Retinal pigment epithelial cell (primary cell): ENCODE results near the gene LRCH1.

ENCODE experiments used
- DNase-seq: peaks from one replicate; pipeline ENCODE4 v3.0.0-alpha.2; 2010; ENCODE audit warnings: low read depth
- H3K4me3 ChIP-seq: 2 replicates; pipeline ENCODE4 v1.5.1; 2011; ENCODE audit warnings: mild to moderate bottlenecking, low read length, control low read depth, moderate library complexity
- CTCF ChIP-seq: conservative IDR thresholded peaks from 2 replicates; pipeline ENCODE4 v1.5.1; 2011; ENCODE audit warnings: low read depth, low read length, control low read depth, inconsistent platforms

The LRCH1 gene

GRCh38 chr13:46576762-46577161 lies 23.8 kb downstream of the LRCH1 start:
- no peak for DNase-seq
- no peak overlapping the region for H3K4me3 ChIP-seq
- TF ChIP-seq CTCF, result no peak

- H3K4me3 ChIP-seq, result no peak overlapping the region
- no peak for DNase-seq
Measured at GRCh38 chr13:46577696-46578589, 25.0 kb downstream of the LRCH1 start.

GRCh38 chr13:46578590-46578975 lies 25.6 kb downstream of the LRCH1 start:
- DNase-seq, result no peak
- TF ChIP-seq CTCF, result no peak
- no peak overlapping the region for H3K4me3 ChIP-seq

More at GRCh38 chr13:46577696-46578589, 25.0 kb downstream of the LRCH1 start:
- no peak for TF ChIP-seq CTCF

GRCh38 chr13:46580362-46580839 lies 27.4 kb downstream of the LRCH1 start:
- DNase-seq, result no peak
- H3K4me3 ChIP-seq, result no peak overlapping the region
- no peak for TF ChIP-seq CTCF

GRCh38 chr13:46582190-46582589 lies 29.2 kb downstream of the LRCH1 start:
- TF ChIP-seq CTCF, result no peak
- no peak overlapping the region for H3K4me3 ChIP-seq
- no peak for DNase-seq

- TF ChIP-seq CTCF, result no peak
- H3K4me3 ChIP-seq, result no peak overlapping the region
- DNase-seq, result peak; percentile 62
Measured at GRCh38 chr13:46586751-46587514, 34.0 kb downstream of the LRCH1 start.
